ENCODE measurements around the gene GALNT18.

GALNT18 gene

GRCh38 chr11:11545285-11546275, 76.2 kb downstream of the GALNT18 start:
- in situ Hi-C loops (cut with HindIII; ENCODE audit: low pct_ligation_motif_present, low pct_unique_long_range_greater_than_20kb, low sequenced_read_pairs), result no loop called here
- no peak for DNase-seq

- DNase-seq, result no peak
- in situ Hi-C loops (cut with HindIII; ENCODE audit: low pct_ligation_motif_present, low pct_unique_long_range_greater_than_20kb, low sequenced_read_pairs), result no loop called here
Measured at GRCh38 chr11:11543656-11544055, 78.1 kb downstream of the GALNT18 start.

GRCh38 chr11:11540157-11540556, 81.6 kb downstream of the GALNT18 start:
- DNase-seq, result no peak
- in situ Hi-C loops (cut with HindIII; ENCODE audit: low pct_ligation_motif_present, low pct_unique_long_range_greater_than_20kb, low sequenced_read_pairs), result no loop called here

GRCh38 chr11:11538277-11538960, 83.4 kb downstream of the GALNT18 start:
- in situ Hi-C loops (cut with HindIII; ENCODE audit: low pct_ligation_motif_present, low pct_unique_long_range_greater_than_20kb, low sequenced_read_pairs), result no loop called here
- no peak for DNase-seq

GRCh38 chr11:11537871-11538270, 83.9 kb downstream of the GALNT18 start:
- DNase-seq, result no peak
- in situ Hi-C loops (cut with HindIII; ENCODE audit: low pct_ligation_motif_present, low pct_unique_long_range_greater_than_20kb, low sequenced_read_pairs), result no loop called here

- in situ Hi-C loops (cut with HindIII; ENCODE audit: low pct_ligation_motif_present, low pct_unique_long_range_greater_than_20kb, low sequenced_read_pairs), result no loop called here
- DNase-seq, result no peak
Measured at GRCh38 chr11:11537372-11537771, 84.4 kb downstream of the GALNT18 start.

GRCh38 chr11:11536650-11537049, 85.2 kb downstream of the GALNT18 start:
- no peak for DNase-seq
- in situ Hi-C loops (cut with HindIII; ENCODE audit: low pct_ligation_motif_present, low pct_unique_long_range_greater_than_20kb, low sequenced_read_pairs), result no loop called here

- DNase-seq, result no peak
- in situ Hi-C loops (cut with HindIII; ENCODE audit: low pct_ligation_motif_present, low pct_unique_long_range_greater_than_20kb, low sequenced_read_pairs), result no loop called here
Measured at GRCh38 chr11:11535611-11536010, 86.2 kb downstream of the GALNT18 start.

- in situ Hi-C loops (cut with HindIII; ENCODE audit: low pct_ligation_motif_present, low pct_unique_long_range_greater_than_20kb, low sequenced_read_pairs), result no loop called here
- no peak for DNase-seq
Measured at GRCh38 chr11:11534981-11535380, 86.8 kb downstream of the GALNT18 start.

- no peak for DNase-seq
- in situ Hi-C loops (cut with HindIII; ENCODE audit: low pct_ligation_motif_present, low pct_unique_long_range_greater_than_20kb, low sequenced_read_pairs), result no loop called here
Measured at GRCh38 chr11:11533751-11534150, 88.1 kb downstream of the GALNT18 start.

GRCh38 chr11:11533057-11533456, 88.7 kb downstream of the GALNT18 start:
- in situ Hi-C loops (cut with HindIII; ENCODE audit: low pct_ligation_motif_present, low pct_unique_long_range_greater_than_20kb, low sequenced_read_pairs), result no loop called here

GRCh38 chr11:11532574-11532973, 89.2 kb downstream of the GALNT18 start:
- DNase-seq, result no peak
- in situ Hi-C loops (cut with HindIII; ENCODE audit: low pct_ligation_motif_present, low pct_unique_long_range_greater_than_20kb, low sequenced_read_pairs), result no loop called here

More at GRCh38 chr11:11533057-11533456, 88.7 kb downstream of the GALNT18 start:
- no peak for DNase-seq

GRCh38 chr11:11531131-11531908, 90.5 kb downstream of the GALNT18 start:
- no peak for DNase-seq

GRCh38 chr11:11528986-11529385, 92.8 kb downstream of the GALNT18 start:
- no peak for DNase-seq
- in situ Hi-C loops (cut with HindIII; ENCODE audit: low pct_ligation_motif_present, low pct_unique_long_range_greater_than_20kb, low sequenced_read_pairs), result no loop called here

More at GRCh38 chr11:11531131-11531908, 90.5 kb downstream of the GALNT18 start:
- in situ Hi-C loops (cut with HindIII; ENCODE audit: low pct_ligation_motif_present, low pct_unique_long_range_greater_than_20kb, low sequenced_read_pairs), result no loop called here

GRCh38 chr11:11525283-11525682, 96.5 kb downstream of the GALNT18 start:
- no peak for DNase-seq
- in situ Hi-C loops (cut with HindIII; ENCODE audit: low pct_ligation_motif_present, low pct_unique_long_range_greater_than_20kb, low sequenced_read_pairs), result no loop called here

GRCh38 chr11:11524436-11525061, 97.3 kb downstream of the GALNT18 start:
- DNase-seq, result no peak
- in situ Hi-C loops (cut with HindIII; ENCODE audit: low pct_ligation_motif_present, low pct_unique_long_range_greater_than_20kb, low sequenced_read_pairs), result no loop called here

- in situ Hi-C loops (cut with HindIII; ENCODE audit: low pct_ligation_motif_present, low pct_unique_long_range_greater_than_20kb, low sequenced_read_pairs), result no loop called here
- DNase-seq, result no peak
Measured at GRCh38 chr11:11522591-11522990, 99.2 kb downstream of the GALNT18 start.

GRCh38 chr11:11521306-11522002, 100.4 kb downstream of the GALNT18 start:
- in situ Hi-C loops (cut with HindIII; ENCODE audit: low pct_ligation_motif_present, low pct_unique_long_range_greater_than_20kb, low sequenced_read_pairs), result no loop called here
- DNase-seq, result no peak
